Measurements from ENCODE around the gene STK11IP. TPM values are rescaled to one million over a fixed set of nuclear protein-coding genes. Genes with fewer than 3 reads are reported as not detected.

Gene STK11IP
- total RNA-seq, 1 donor from 2014 or later: 14.0 TPM

GRCh38 chr2:219562049-219563020, 35.3 kb upstream of the STK11IP start:
- DNase-seq (no peak), ATAC-seq (no peak)
- intact Hi-C loops (cut with micrococcal nuclease): no loop called here

GRCh38 chr2:219563271-219563928, 34.3 kb upstream of the STK11IP start:
- intact Hi-C loops (cut with micrococcal nuclease): no loop called here
- ATAC-seq (no peak), DNase-seq (no peak)

GRCh38 chr2:219565130-219566080, 32.3 kb upstream of the STK11IP start:
- DNase-seq (no peak), ATAC-seq (no peak)
- intact Hi-C loops (cut with micrococcal nuclease): no loop called here

GRCh38 chr2:219566640-219567039, 31.0 kb upstream of the STK11IP start:
- intact Hi-C loops (cut with micrococcal nuclease): no loop called here
- DNase-seq (no peak), ATAC-seq (no peak)

GRCh38 chr2:219567131-219567530, 30.5 kb upstream of the STK11IP start:
- no peak for ATAC-seq
- intact Hi-C loops (cut with micrococcal nuclease): no loop called here
- DNase-seq: no peak

GRCh38 chr2:219567791-219568361, 29.8 kb upstream of the STK11IP start:
- ATAC-seq (no peak), DNase-seq (no peak)
- intact Hi-C loops (cut with micrococcal nuclease): no loop called here

- intact Hi-C loops (cut with micrococcal nuclease): no loop called here
- DNase-seq (no peak), ATAC-seq (no peak)
These were observed 28.6 kb upstream of the STK11IP start for GRCh38 chr2:219569041-219569440.

- DNase-seq: no peak
- no peak for ATAC-seq
- intact Hi-C loops (cut with micrococcal nuclease): no loop called here
These were observed 28.0 kb upstream of the STK11IP start for GRCh38 chr2:219569635-219570034.

- intact Hi-C loops (cut with micrococcal nuclease): no loop called here
- ATAC-seq (peak; percentile 31), DNase-seq (peak; percentile 70)
These were observed 27.3 kb upstream of the STK11IP start for GRCh38 chr2:219570194-219570923.

- ATAC-seq (peak; percentile 7), DNase-seq (peak; percentile 62)
- intact Hi-C loops (cut with micrococcal nuclease): no loop called here
These were observed 26.7 kb upstream of the STK11IP start for GRCh38 chr2:219570924-219571310.

- peak; percentile 90 for DNase-seq
- intact Hi-C loops (cut with micrococcal nuclease): no loop called here
- peak; percentile 88 for ATAC-seq
These were observed 26.1 kb upstream of the STK11IP start, which contains the start of gene OBSL1 for GRCh38 chr2:219571311-219572236. TSS of gene OBSL1 (minus strand) at chr2:219571539. CDS start at chr2:219571232, 307 bp downstream.

- DNase-seq (no peak), ATAC-seq (no peak)
- intact Hi-C loops (cut with micrococcal nuclease): no loop called here
These were observed 25.2 kb upstream of the STK11IP start, which contains the start of gene INHA for GRCh38 chr2:219572237-219573001. TSS of gene INHA (plus strand) at chr2:219572310. CDS start at chr2:219572375, 65 bp downstream.

- no peak for ATAC-seq
These were observed 24.5 kb upstream of the STK11IP start for GRCh38 chr2:219573166-219573565.

GRCh38 chr2:219574484-219575311, 23.0 kb upstream of the STK11IP start:
- DNase-seq (no peak), ATAC-seq (no peak)
- intact Hi-C loops (cut with micrococcal nuclease): no loop called here

More at GRCh38 chr2:219573166-219573565, 24.5 kb upstream of the STK11IP start:
- intact Hi-C loops (cut with micrococcal nuclease): no loop called here
- no peak for DNase-seq
